GM19193 (cell line): ENCODE data around the gene SSH3.
A peak's percentile ranks its signal among the peaks of the same experiment; 100 is the strongest.

Experiments
- POLR2A ChIP-seq: IDR thresholded peaks from 4 replicates; pipeline ENCODE4 v1.6.1; 2011; ENCODE audit not compliant: insufficient read depth, insufficient read length; ENCODE audit errors: extremely low read depth

Gene SSH3

GRCh38 chr11:67282876-67283371 is 20.4 kb upstream of the SSH3 start:
- TF ChIP-seq POLR2A = no peak

DNA sequence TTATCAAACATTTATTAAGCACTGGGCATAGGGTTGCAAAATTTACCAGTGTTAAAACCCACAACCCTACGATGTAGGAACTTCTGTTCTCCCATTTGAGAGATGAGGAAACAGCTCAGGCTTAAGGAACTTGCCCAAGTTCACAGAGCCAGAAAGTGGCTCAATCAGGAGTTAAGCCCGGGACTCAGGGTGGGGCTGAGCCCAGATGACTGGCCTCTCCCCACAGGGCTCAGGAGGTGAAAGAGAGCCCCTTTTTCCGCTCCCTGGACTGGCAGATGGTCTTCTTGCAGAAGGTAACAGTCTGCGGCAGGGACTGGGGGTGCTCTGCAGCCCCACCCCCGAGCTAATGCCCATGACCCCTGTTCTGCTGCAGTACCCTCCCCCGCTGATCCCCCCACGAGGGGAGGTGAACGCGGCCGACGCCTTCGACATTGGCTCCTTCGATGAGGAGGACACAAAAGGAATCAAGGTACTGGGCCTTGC is 19.8 kb upstream of the SSH3 start:
- no peak for TF ChIP-seq POLR2A

DNA sequence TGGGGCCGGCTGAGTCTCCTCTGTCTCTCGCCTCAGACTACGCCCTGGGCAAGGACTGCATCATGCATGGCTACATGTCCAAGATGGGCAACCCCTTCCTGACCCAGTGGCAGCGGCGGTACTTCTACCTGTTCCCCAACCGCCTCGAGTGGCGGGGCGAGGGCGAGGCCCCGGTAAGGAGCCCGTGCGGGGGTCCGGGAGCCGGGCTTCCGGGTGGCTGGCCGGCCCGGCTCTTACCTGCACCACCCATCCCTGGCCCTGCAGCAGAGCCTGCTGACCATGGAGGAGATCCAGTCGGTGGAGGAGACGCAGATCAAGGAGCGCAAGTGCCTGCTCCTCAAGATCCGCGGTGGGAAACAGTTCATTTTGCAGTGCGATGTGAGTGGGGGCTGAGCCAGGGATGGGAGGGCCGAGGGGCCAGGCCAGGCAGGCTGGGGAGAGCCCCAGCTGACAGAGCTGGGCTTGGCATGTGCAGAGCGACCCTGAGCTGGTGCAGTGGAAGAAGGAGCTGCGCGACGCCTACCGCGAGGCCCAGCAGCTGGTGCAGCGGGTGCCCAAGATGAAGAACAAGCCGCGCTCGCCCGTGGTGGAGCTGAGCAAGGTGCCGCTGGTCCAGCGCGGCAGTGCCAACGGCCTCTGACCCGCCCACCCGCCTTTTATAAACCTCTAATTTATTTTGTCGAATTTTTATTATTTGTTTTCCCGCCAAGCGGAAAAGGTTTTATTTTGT is 18.4 kb upstream of the SSH3 start:
- TF ChIP-seq POLR2A = no peak

DNA sequence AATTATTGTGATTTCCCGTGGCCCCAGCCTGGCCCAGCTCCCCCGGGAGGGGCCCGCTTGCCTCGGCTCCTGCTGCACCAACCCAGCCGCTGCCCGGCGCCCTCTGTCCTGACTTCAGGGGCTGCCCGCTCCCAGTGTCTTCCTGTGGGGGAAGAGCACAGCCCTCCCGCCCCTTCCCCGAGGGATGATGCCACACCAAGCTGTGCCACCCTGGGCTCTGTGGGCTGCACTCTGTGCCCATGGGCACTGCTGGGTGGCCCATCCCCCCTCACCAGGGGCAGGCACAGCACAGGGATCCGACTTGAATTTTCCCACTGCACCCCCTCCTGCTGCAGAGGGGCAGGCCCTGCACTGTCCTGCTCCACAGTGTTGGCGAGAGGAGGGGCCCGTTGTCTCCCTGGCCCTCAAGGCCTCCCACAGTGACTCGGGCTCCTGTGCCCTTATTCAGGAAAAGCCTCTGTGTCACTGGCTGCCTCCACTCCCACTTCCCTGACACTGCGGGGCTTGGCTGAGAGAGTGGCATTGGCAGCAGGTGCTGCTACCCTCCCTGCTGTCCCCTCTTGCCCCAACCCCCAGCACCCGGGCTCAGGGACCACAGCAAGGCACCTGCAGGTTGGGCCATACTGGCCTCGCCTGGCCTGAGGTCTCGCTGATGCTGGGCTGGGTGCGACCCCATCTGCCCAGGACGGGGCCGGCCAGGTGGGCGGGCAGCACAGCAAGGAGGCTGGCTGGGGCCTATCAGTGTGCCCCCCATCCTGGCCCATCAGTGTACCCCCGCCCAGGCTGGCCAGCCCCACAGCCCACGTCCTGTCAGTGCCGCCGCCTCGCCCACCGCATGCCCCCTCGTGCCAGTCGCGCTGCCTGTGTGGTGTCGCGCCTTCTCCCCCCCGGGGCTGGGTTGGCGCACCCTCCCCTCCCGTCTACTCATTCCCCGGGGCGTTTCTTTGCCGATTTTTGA is 17.5 kb upstream of the SSH3 start:
- TF ChIP-seq POLR2A = no peak

GRCh38 chr11:67286621-67287333 is 16.6 kb upstream of the SSH3 start:
- TF ChIP-seq POLR2A = no peak

DNA sequence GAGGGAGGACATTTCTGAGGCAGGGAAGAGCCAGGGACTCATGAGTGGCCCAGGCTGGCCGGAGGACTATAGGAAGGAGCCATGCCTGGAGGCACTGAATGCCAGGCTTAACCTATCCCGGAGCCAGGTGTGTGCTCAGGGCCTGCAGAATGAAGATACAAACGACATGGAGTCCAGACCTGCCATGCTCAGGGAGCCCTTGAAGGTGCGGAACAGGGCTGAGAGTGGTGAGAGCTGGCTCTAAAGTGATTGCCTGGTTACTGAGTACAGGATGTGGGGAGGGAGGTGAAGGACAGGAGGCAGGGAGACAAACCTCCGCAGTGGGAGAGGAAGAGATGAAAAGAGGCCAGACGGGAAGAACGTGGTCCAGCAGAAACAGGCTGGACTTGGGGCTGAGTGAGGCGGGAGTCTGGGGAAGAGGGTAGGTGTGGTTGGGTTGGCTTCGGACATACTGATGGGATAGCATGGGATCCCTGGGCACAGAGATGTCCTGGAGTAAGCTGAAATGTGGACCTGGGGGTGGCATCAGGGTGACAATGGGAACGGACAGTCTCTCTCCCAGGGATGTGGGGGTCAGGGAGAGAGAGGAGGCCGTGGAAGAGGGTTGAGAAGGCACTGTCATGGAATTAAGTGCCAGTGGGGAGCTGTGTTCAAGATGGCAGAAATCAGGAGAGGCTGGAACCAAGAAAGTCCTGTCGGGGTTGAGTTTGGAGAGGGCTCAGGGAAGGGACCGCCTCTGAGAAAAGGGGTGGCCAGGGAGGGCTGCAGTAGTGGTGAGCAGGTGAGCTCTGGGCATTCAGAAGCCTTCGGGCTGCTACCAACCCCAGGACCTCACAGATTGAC is 15.8 kb upstream of the SSH3 start:
- no peak for TF ChIP-seq POLR2A

DNA sequence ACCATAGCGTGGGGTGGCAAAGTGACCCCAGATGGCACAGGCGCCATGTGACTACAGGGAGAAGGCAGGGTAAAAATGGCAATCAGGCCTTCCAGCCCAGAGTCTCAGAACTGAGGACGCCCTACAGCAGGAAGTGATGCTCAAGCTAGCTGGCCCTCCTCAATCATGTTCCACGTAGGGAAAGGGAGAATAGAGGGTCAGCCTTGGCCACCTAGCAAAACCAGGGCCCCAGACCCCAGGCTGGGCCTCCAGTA is 15.2 kb upstream of the SSH3 start:
- no peak for TF ChIP-seq POLR2A

GRCh38 chr11:67288452-67289225 is 14.7 kb upstream of the SSH3 start:
- TF ChIP-seq POLR2A = peak; percentile 94

DNA sequence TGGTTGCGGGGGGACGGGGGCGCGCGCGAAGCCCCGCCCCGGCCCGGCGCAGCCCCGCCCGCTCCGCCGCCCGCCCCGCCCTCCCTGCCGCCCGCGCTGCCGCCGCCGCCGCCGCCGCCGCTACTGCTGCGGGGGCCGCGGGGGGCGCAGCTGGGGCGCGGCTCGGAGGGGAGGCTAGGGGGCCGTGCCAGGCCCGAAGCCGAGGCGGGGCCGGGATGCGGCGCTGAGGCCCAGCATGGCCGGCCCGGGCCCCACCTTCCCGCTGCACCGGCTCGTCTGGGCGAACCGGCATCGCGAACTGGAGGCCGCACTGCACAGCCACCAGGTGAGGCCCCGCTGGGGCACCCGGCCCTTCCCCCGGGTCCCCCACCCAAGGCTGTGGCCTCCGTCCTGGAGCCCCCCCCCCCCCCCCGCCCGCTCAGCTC is 14.1 kb upstream of the SSH3 start, which contains the start of gene ANKRD13D:
ANKRD13D (plus strand) TSS at position 78 of the 425 bp plus-strand sequence; CDS start at position 236, 158 bp downstream.
- no peak for TF ChIP-seq POLR2A

- no peak for TF ChIP-seq POLR2A
Measured at GRCh38 chr11:67289651-67290479, 13.5 kb upstream of the SSH3 start.

DNA sequence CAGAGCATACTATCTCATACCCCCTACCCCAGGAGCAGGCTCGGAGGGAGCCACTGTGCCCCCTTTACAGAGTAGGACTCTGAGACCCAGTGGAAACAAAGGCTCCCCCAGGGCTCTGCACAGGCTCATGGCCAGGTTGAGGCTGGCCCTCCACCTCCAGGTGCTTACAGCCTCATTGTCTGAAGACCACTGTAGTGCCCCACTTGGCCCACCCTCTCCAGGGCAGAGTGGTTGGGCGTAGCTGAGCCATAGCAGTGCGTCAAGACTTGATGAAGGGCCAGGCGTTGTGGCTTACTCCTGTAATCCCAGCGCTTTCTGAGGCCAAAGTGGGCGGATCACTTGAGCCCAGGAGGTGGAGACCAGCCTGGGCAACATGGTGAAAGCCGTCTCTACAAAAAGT is 12.5 kb upstream of the SSH3 start:
- no peak for TF ChIP-seq POLR2A
